ENCODE results near the gene CFAP74.
A peak's percentile ranks its signal among the peaks of the same experiment; 100 is the strongest.

CFAP74 gene, protein sequence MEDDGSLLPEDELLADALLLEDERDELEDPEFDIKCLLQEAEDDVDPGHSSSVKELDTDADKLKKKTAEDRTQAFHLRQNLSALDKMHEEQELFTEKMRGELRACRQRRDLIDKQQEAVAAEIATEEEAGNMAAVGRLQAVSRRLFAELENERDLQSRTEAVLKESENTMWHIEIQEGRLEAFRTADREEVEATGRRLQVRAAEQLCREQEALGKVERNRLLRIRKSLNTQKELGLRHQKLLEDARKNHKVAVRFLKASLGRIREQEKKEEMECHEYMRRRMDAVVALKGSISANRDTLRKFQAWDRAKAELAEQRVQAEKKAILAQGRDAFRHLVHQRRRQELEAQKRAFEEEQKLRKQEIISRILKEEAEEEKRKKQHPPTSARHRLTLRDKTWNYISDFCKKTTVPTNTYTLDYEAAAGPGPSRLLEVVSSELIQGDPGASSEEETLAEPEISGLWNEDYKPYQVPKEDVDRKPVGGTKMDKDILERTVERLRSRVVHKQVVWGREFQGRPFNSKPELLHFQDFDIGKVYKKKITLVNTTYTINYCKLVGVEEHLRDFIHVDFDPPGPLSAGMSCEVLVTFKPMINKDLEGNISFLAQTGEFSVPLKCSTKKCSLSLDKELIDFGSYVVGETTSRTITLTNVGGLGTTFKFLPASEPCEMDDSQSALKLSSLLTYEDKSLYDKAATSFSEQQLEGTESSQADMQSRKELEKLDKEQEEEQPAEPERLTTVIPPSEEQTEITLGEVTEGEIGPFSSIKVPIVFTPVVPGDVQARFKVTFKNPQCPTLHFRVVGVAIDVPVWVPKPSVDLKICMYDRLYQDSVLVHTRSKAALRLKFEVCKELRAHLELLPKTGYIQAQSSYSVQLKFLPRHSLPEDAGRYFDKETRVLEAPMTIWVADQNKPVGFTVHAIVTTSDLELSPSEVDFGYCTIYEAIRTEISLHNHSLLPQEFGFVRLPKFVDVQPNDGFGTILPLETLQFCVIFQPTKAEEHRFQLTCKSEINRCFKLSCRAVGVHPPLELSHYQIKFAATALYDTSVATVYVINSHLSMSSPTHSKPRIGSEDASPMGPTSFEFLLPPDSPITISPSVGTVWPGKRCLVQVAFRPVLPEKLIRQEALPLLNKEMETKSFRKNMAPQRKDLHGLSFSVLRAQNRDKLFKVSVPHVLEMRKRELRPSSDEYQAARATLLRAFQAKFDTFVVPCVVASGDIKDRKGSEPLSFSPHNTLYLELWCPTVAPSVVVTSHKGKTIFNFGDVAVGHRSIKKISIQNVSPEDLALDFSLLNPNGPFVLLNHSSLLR (N-terminal part only)

DNA sequence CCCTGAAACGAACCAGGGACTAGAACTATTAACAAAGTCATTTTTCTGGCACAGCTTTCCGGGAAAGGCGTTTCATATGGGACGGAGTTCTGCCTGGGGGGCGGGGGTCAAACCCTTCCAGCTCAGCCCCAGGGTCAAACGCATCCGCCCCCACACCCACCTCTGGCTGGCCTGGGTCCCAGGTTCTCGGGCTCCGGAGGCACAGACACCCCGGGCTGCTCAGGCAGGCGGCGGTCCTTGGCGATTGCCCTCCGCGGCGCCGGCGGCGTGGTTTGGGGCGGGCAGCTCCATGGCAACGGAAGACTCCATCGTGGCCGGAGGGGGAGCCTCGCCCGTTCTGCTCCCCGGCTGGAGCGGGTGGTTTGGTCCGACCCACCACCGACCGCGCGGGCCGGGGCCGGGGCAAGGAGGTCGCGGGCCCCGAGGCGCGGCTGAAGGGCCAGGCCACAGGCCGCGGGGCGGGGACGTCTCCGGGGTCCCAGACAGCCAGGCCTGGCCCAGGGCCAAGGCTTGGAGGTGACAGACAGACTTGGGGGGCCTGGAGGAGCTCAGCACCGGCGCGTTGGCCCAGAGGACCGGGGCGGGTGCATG lies at the start of gene CFAP74:
Gene CFAP74 (minus strand): TSS at position 246 of the 591 bp plus-strand sequence. CDS start 12,830 bp downstream, outside the sequence.
- DNase-seq (ENCODE audit: low read depth), result no peak

DNA sequence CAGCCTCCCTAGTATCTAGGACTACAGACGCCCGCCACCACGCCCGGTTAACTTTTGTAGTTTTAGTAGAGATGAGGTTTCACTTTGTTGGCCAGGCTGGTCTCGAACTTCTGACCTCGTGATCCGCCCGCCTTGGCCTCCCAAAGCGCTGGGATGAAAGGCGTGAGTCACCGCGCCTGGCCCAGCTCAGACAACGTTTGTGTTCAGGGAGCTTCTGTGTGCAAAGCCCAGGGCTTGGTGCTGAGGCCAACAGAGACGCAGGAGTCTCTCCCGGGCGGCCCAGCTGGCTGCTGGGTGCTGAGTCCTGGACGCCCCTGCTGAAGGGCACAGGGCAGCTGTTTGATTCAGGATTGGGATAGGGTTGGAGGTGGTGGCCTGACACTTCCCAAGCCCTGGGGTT lies 49.6 kb upstream of the CFAP74 start:
- no peak for DNase-seq (ENCODE audit: low read depth)

DNA sequence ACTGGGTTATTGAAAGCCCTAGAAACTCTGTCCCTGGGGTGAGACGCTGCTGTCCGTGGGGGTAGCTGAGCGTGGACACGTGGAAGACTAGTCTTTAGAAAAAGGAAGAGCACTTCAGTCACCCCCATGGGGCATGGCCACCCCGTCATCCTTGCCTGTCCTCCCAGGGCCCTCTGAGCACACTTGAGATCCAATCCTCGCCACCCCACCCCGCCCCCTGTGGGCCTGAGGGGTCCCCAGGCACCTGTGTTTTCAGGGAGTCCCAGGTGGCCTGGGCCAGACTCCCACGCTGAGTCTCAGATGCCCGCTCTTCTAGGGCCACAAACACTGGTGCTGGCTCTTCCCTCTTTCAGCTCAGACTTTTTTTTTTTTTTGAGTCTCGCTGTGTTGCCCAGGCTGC lies 49.2 kb upstream of the CFAP74 start:
- DNase-seq (ENCODE audit: low read depth), result no peak

DNA sequence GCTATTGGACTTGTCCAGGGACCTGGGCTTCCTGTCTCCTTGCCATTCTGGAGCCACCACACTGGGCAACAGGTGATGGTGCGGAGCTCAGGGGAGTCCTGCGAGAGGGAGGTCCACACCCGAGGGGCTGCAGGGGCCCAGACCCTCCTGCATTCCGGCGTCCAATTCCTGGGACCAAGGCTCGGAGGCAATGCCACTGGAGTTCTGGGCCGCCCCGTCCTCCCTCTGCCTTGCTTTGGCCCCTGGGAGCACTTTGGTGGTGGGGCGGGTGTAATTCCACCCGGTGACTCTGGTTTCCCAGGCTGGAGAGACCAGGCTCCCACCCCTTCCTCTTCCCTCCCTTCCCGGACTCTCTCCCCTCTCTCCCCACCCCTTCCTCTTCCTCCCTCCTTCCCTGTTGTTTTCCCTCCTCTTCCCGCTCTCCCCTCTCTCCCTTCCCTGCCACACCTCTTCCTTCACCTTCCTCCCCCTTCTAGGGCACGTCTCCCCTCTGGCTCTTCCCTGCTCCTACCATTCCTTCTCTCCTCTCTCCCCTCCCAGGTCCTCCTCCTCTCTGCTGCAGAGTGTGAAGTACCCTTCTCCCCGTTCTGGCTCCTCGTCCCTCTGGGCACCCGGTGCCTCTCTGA lies 48.6 kb upstream of the CFAP74 start:
- no peak for DNase-seq (ENCODE audit: low read depth)

DNA sequence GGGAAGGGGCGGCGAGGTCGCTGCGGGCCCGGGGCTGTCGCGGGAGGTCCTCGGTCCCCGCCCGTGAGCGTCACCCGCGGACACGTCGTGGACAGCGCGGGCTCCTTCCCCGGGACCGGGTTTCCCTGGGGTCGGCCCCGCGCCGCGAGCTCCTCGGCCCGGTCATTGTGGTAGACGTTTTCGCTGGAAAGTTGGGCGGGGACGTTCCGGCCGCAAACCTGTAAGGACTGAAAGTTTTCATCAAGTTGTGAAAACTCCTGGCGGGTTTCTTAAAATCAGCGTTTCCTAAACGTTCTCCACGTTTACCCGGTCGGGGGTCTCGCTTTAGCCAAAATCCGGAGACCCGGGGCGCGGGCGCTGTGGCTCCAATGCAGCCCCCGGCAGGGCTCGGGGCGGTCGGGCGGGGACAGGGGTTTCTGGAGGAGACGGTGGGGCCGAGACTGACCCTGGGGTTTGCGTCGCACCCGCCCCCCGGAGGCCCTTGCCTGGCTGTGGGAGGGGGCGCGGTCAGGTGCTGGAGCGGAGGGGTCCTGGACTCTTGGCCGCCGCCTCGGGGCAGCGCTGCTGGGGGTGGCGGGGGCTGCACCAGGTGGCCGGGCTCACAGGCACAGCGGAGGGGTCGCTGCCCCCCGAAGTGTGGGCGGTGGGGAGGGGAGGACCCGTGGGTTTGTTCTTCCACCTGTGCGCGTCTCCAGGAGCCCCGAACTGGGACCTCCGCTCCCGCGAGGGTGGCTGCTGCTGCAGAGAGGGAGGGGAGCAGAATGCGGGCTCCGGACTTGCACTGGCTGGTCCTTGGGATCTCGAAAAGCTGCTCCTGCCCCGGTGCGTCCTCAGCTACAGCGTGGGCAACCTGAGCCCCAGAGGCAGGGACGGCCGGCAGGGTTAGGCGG lies 47.5 kb upstream of the CFAP74 start:
- DNase-seq (ENCODE audit: low read depth), result no peak

DNA sequence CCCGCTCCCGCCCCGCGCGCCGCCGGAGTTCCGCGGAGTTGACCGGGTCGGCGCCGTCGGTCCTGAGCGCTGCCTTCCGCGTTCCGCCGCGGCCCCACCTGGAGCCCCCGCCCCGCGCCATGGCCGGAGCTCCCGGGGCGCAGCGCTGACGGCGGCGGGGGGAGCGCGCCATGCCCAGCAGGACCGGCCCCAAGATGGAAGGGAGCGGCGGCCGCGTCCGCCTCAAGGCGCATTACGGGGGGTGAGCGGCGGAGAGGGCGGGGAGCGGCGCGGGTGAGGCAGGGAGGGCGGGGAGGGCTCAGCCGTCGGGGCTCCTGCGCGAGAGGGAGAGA lies 46.8 kb upstream of the CFAP74 start:
- DNase-seq (ENCODE audit: low read depth), result no peak

DNA sequence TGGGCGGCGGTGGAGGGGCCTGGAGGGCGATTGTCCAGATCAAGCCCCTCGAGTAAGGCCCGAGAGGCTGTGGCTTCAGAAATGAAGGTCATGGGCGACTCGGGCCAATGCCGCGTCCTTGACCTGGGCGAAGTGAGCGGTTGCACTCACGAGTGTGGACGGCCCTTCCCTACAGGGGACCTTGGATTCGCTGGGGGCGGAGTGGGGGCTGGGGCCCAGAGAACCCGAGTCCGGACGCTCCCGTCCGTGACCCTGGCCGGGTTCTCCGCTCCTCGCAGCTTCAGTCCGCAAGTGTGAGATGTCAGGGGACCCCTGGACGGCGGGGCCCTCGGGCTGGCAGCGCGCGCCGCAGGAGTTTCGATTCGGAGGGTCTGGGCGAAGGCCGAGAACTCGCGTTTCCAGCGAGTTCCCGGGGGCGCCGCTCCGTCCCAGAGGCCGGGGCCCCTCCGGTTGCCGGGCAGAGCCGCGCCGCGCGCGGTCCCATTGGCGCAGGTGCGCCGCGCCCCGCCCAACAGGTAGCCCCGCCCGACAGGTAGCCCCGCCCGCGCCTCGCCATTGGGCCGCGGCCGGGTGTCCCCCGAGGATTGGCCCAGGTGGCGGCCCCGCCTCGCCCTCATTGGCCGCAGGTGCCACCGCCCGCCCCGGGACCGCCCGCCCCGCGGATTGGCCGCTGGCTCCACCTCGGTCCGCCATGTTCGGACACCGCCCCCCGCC lies 46.3 kb upstream of the CFAP74 start, which contains the start of gene PRKCZ:
Gene PRKCZ (plus strand): TSS at position 694 of the 714 bp plus-strand sequence. CDS start 220 bp downstream, outside the sequence.
- peak; percentile 40 for DNase-seq (ENCODE audit: low read depth)

DNA sequence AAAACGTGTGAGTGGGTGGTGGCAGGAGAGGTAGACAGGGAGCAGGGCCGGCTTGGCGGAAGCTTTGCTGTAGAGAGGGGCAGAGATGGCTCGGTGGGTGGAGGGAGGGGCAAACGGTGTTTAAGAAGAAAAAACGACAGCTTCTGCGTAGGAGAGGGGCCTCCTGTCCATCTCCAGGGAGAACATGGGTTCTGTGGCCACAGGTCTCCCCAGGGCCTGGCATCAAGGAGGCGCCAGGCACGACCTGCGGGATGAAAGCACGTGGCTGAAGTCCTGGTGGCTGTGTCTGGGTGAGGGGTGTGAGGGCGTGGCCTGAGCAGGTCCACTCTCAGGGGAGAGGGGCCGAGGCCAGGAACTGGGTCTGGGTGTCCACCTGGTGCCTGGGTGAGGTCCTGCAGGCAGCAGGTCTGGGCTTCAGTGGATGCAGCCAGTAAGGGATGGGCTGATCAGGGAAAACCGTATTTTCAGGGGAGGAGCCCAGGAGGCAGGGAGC lies 45.7 kb upstream of the CFAP74 start:
- no peak for DNase-seq (ENCODE audit: low read depth)

DNA sequence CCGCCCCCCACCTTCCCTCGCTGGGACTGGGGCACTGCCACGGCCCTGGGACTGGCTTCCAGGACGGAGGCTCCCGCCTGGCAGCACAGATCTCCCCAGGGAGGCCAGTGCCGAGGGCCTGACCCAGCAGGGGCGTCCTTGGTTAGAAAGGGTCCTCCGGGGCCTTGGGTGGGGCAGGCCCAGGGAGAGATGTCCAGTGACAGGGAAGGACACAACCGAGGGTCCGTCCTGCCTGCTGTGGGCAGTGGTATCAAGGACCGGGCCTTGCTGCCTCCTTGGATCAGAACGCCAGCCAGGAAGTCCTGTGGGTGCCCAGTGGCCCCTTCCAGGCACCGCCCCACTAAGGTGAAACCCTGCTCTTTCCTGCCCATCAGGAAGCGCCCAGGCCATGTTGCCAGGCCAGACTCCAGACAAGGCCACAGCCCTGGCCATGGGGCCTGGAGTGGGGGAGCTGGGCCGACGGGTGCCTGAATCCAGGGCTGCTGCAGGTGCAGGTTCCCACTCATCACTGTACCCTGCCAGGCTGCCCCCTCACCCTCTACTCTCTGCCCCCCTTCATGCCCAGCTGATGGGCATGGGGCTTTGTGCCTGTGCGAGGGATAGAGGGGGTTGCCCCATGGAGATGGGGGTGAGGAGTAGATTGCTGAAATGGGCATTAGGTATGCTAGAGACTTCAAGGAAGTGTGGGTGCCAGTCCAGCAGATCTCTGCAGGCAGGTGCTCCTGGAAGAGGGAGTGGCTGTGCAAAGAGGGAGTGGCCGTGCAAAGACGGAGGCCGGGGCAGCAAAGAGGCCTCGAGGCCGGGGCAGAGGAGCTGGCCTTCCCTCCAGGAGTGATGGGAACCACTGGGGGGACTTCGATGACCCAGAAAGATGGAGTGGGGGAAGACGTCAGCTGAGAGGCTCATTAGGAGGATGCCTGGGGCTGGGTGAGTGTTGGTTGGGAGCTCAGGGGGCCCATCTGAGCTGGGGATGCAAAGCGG lies 44.5 kb upstream of the CFAP74 start:
- DNase-seq (ENCODE audit: low read depth), result no peak

DNA sequence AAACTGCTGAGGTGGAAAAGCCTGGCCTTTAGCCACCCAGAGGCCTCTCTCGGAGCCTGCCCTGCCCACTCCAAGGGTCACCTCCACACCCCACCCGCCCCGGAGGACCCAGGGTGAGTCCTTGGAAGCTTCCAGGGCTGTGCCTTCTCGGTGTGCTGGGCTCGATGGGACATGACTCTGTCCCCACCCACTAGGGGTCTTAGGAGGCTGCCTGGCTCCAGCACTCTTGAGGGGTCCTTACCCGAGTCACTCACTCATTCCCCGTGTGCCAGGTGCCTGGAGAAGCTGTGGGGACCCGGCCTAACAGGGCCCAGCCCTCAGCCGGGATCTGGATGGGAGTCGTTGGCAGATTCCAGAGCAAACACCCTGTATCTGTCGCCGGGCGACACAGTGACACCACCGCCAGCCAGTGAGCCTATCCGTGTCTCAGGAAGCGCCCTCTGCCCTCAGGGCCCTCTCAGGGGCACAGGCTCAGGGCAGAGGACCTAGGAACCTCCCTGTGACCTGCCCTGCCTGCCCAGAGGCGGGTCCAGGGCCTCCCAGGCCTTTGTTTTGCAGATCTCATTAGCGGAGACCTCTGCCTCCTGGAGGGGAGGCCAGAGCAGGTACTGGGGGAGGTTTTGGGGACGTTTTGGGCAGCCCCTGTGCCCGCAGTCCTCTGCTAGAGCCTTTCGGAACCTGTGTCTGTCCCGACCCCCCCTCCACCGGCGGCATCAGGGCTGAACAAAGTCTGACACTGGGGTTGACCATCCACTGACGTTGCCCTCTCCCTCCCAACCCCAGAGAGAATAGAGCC lies 43.6 kb upstream of the CFAP74 start:
- DNase-seq (ENCODE audit: low read depth), result no peak

DNA sequence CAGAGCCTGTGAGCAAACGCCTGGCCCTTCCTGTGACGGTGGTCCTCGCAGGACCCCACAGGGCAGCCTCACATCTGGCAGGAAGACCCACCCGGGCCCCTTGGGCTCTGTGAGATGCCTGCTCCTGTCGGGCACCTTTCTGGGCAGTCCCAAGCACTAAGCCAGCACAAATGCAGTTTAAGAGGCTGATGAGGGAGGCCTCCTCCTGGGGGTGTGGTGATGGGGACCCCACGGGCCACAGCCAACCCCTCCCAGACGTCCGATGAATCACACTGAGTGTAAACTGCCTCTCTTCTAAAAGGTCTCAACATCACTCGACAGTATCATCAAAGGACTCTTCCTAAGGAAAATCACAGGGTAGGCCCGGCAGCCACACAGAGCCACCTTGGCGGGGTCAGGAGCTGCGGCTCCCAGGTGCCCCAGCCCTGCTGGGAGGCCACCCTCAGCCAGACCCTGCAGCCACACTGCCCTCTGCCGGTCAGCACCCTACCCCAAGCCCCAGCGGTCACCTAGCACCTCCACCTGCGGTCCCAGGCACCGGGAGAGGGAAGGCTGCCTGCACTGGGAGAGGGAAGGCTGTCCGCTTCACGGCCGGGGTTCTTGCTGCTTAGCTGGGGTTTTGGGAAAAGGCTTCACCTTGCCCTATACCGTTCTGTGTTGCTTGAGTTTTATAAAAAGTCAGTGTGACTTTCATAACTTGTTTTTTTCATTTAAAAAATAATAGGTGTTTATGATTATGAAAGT lies 42.8 kb upstream of the CFAP74 start:
- no peak for DNase-seq (ENCODE audit: low read depth)

DNA sequence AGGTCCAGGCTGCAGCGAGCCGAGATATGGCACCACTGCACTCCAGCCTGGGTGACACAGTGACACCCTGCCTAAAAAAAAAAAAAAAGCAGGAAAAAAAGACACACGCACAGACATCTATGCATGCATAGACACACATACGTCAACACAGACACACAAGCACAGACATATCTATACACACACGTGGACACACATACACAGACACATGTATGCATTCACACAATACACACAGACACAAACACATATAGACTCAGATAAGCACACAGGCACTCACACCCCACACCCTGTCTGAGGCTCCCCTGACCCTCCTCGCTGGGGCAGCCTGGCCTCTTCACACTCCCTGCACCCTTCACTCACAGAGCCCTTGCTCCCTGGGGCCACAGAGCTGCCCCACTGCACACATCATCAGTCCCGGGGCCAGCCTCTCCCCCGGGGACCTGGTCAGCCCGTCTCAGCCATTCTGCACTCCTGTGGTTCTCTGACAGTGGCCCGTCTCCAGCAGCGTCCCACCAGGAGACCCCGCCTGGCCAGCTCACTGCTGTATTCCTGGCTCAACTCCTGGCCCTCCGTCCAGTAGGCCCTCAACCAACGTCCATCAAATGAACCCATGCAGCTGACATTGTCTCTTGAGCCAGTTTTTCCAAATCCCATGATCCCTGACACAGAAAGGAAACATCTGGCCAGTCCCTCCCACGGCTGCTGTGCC lies 42.0 kb upstream of the CFAP74 start:
- DNase-seq (ENCODE audit: low read depth), result no peak

DNA sequence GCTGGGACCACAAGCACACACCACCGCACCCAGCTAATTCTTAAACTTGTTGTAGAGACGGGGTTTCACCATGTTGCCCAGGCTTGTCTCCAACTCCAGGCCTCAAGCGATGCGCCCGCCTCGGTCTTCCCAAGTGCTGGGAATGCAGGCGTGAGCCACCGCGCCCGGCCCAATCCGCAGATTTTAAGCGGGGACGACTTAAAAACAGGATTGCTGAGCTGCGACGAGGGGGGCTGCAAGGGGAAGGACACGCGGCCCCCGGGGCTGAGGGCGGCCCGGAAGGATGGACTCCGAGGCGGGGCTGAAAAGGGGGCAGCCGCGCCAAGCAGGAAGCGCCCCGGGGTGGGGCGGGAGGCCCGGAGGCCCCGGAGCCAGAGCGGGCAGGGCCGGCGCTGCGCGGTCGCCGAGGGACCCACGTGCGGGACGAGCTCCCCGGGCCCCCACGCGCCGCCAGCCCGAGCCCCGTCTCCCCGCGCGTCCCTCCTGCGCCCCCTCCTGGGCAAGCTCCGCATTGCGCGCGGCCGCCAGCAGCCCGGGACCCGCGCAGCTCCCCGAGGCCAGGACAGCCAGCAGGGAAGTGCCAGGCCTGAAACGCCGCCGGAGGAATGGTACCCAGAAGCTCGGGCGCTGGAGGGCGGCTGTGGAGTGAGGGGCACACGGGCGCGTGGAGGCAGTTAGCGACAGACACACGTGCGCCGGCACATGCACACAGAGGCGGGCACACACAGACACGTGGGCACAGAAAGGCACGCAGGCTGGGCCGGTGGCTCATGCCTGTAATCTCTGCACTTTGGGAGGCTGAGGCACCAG lies 41.1 kb upstream of the CFAP74 start:
- DNase-seq (ENCODE audit: low read depth), result no peak

DNA sequence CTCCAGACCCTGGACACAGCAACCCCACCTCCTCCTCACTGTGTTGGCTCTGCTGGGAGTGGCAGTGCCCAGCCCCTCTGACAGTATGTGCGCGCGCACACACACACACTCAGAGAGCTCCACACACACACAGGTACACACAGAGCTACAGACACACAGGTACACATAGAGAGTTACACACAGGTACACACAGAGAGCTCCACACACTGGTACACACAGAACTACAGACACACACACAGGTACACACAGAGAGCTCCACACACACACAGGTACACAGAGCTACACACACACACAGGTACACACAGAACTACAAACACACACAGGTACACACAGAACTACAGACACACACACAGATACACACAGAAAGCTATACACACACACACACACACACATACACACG lies 40.3 kb upstream of the CFAP74 start:
- DNase-seq (ENCODE audit: low read depth), result no peak
